H1 (cell line): ENCODE results near the gene ATP5PB. TPM values are rescaled to one million over a fixed set of nuclear protein-coding genes. Genes with fewer than 3 reads are reported as not detected.

ENCODE experiments used
- MAX ChIP-seq: IDR thresholded peaks from 2 replicates; pipeline ENCODE4 v1.6.1; 2012; ENCODE audit warnings: inconsistent platforms
- POLR2A ChIP-seq, 2 experiments: IDR thresholded peaks; 1 replicate in 1 of 2; 2 replicates in 1 of 2; pipeline ENCODE4 v1.6.1; 2011; ENCODE audit warnings: low read depth in 2 of 2, low read length in 2 of 2, mild to moderate bottlenecking in 2 of 2; ENCODE audit errors: control extremely low read depth in 1 of 2
- polyA plus RNA-seq, 7 experiments: library from polyadenylated mRNA; depleted of rRNA in 3 of 7; stranded (reverse) in 5 of 7; unstranded in 2 of 7; fragments of >200 nt in 5 of 7; fragments of 200-250 nt in 2 of 7; gene quantifications; 1 replicate in 5 of 7; 2 replicates in 1 of 7; 4 replicates in 1 of 7; pipeline versions ENCODE4 v1.2.1 to v1.2.3, GENCODE V29; 2011 to 2013; ENCODE audit warnings: missing spikeins in 2 of 7, mixed read lengths in 2 of 7
- total RNA-seq: library from RNA; stranded (reverse); fragmentation: NEBNext Ultra II Directional; extraction: Animal tissue kit (Norgen Biotek cat#: 25700); gene quantifications from 2 replicates; pipeline ENCODE4 v1.2.1, GENCODE V29; 2021

ATP5PB gene
- total and polyA plus RNA-seq, 2 of the 8 experiments (the other 6 are each of a cell fraction or from before 2014, with no cell fraction given), result 232 to 262 TPM

DNA sequence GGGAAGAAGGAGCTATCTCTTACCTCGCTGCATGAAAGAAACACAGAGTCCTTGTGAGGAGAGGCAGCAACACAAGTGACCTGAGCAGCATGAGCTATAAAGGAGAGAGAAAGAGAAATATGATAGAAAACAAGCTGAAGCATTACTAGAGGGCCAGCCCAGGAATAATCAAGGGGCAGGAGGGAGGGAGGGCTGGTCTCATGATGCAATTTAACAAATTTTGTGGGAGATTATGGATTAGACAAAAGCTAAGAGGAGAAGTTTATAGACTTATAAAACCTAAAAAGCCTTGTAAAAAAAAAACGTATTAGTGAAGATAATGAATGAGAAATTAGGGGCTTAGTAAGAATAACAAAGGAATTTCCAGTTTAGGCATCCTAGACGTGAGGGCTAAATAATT is 5.2 kb upstream of the ATP5PB start (continued):
- TF ChIP-seq MAX, result no peak
- TF ChIP-seq POLR2A (IDR thresholded peaks at IDR 0.05; ENCODE audit: control extremely low read depth in 1 of 2, low read depth in 2 of 2, low read length in 2 of 2), result no peak
